ENCODE measurements around the gene KDM5D.

Gene KDM5D

DNA sequence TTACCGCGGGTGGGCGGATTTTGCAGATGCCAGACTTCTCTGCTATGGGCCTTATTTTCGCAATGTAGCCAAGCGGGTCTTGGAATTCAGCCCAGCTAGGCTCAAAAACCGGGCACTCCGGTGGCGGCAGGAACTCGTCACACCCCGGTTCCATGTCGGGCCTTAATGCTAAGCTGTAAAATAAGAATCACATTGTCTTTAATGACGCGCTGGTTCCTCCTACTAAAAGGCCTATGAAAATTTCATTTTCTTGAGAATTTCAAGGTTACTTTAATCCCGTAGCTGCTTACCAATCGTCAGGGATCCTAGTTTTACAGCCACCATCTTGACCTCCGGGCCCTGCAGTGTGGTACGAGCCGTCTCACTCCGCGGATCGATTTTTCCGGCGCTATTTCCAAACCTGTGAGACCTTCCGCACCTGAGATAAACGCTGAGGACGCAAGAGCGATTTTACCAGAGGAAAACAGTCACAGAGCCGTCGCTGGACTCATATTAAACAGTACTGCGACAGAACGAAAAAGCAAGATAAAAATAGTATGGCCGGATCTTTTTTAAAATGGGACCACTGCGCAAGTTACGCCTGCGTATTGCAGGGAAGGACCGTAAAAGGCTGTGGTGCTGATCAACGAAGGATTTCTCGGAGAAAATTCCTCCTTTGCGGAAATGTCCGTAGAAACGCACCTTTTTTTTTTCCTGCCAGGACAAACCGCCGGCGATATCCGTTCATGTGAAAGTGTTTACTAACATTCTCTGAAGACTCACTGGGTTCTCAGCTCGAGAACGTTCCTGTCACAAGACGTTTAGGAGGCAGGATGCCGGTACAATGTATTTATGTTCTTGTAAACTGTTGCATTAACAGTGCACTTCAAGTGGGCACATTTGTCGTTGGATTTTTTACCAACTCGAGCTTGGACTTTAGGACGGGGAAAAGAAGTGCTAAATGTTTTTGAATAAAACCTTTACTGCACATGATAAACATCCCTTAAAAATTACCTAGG is at the start of gene KDM5D:
KDM5D (minus strand) TSS at position 346 of the 998 bp plus-strand sequence; CDS start at position 154, 192 bp downstream.
- DNase-seq (ENCODE audit: low read depth) = no peak

- no peak for DNase-seq (ENCODE audit: low read depth)
These were observed 23.8 kb upstream of the KDM5D start for GRCh38 chrY:19768375-19768774.

GRCh38 chrY:19743331-19743730 is 1.2 kb downstream of the KDM5D start:
- DNase-seq (ENCODE audit: low read depth) = no peak

- DNase-seq (ENCODE audit: low read depth) = no peak
These were observed 2.4 kb downstream of the KDM5D start for GRCh38 chrY:19742153-19742552.

DNA sequence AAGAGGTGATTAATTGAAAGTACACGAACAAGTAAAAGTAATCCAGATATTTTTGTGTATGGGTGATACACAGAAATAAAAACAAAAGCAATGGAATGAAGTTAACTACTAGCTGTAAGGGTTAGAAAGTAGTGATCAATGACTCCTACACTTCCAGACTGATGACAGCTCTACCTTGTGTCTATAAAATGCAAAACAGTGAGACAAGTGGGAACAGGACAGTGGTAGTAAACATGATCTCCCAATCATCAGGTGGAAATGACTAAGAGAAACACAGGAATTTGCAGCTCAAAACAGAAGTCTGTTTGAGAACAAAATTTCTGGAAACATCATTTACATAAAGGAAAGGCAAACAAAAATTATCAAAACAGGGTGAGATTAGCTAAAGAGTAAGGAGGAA is 10.1 kb downstream of the KDM5D start:
- DNase-seq (ENCODE audit: low read depth) = no peak

DNA sequence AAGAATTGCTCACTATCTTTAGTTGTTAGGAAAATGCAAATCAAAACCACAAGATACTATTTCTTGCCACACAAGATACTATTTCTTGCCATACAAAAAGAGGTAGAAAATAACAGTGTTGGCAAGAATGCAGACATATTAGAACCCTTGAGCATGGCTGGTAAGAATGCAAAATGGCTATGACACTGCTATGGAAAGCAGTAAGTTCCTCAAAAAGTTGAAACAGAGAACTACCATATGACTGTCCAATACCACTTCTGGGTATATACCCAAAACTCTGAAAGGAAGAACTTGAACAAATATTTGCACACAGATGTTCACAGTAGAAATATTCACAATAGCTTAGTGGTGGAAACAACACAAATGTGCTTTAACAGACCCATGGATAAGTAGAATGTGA is 26.6 kb downstream of the KDM5D start:
- DNase-seq (ENCODE audit: low read depth) = no peak

DNA sequence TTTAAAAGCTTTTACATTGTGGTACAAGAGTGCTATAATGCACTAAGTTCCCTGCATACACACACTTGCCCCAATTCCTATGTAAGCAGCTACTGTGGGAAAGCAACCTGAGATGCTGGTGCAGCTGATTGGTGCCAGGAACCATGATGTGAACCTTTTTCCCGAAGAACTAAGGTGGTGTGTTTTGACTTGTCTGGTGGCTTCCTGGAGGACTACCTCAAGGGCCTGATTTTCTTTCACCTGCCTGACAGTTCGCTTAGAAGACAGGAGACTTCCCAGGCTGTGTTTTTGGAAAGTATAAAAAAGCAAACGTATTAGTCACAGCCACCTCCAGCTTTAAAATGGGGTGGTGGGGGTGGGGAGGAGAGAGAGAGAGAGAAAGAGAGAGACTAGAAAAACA is 27.4 kb downstream of the KDM5D start:
- DNase-seq (ENCODE audit: low read depth) = no peak

DNA sequence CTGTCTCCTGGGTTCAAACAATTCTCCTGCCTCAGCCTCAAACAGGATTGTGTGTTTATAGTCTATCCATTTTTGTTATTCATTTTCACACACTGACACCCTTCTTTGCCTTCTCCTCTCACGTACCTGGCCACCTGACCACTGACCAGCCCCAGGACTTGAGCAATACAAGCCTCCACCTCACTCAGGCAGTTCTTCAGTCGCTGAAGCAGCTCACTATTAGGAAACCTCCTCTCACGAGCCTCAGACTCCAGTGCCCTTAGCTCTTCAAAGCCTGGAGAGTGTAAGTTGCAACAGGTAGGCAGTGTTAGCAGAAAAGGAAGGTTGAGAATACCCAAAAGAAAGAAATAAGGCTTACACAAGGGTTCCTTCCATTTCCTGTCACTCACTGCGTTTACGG is 29.3 kb downstream of the KDM5D start:
- no peak for DNase-seq (ENCODE audit: low read depth)

GRCh38 chrY:19713430-19713829 is 31.1 kb downstream of the KDM5D start:
- DNase-seq (ENCODE audit: low read depth) = no peak

DNA sequence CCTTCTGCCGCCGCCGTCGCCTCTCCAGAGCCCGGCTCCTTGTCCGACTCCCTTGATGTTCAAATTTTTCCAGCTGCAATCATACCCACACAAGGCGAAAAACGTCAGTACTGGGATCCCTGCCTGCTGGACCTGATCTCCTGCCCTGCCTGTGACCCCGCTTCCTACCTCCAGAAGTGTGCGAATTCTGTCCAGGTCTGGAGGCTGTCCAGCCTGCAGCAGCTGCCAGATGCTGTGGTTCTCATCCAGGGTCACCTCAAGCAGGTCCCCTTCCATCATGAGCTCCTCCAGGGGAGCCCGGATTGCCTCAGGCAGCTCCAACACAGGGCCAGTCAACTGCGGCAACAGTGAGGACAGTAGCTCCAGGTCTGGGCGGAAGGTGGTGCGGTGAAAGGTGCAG is 38.3 kb downstream of the KDM5D start:
- DNase-seq (ENCODE audit: low read depth) = no peak

DNA sequence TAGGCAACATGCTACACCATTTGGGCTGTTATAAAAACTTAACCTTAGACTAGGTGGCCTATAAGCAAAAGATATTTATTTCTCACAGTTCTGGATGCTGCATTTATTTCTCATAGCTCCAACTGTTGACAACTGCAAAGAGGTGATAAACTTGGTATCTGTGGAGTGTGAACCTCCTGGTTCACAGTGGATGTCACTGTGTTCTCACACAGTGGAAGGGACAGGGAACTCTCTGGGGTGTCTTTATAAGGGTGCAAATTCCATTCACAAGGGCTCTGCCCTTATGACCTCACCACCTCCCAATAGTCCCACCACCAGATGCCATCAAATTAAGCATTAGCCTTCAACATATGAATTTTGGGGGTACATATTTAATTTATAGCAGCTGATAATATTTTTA is 46.0 kb downstream of the KDM5D start:
- DNase-seq (ENCODE audit: low read depth) = no peak

DNA sequence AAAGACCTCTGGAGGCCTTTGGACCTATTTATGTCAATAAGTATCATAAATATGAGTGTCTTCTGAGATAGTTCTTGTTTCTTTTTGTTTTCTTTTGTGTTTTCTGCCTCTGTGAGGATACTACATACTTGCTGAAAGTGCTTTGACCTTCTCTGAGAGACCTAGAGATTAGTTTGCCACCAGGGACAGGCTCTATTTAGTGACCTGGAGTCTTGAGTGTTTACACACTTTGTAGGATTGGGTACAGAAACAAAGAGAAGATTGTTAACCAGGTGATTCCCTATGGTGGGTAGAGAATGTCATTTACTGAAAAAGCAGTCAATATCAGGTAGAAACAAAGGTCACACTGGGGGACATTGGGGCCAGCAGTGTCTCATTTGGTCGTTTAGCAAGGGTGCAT is 63.7 kb downstream of the KDM5D start:
- no peak for DNase-seq (ENCODE audit: low read depth)

All from GM04503 (cell line).